ENCODE measurements around the gene FEZ2. TPM values are rescaled to one million over a fixed set of nuclear protein-coding genes. Genes with fewer than 3 reads are reported as not detected.

Gene FEZ2
- total and polyA plus RNA-seq, 9 of the 15 experiments (the other 6 are each of a cell fraction or from before 2014, with no cell fraction given) = 9.9 to 35.5 (median 20.1) TPM

GRCh38 chr2:36528766-36529392 lies 69.1 kb downstream of the FEZ2 start:
- Histone ChIP-seq H3K9me3 (replicated peaks; ENCODE audit: control insufficient read depth, insufficient read depth, low read depth, low read length) (no peaks in the 10 kb centered on the region), H3K36me3 (ENCODE audit: control insufficient read depth, insufficient read depth, low read length) (no peaks in the 10 kb centered on the region), H2AFZ (ENCODE audit: low read depth, low read length) (no peak overlapping the region), H3K79me2 (ENCODE audit: control insufficient read depth, insufficient read depth, low read length) (no peaks in the 10 kb centered on the region), H3K27me3 (ENCODE audit: control insufficient read depth in 2 of 2, insufficient read depth in 2 of 2, low read length in 2 of 2) (peaks cover 0 to 4% of the 10 kb centered on the region in 2 experiments; a peak in 1 of 5 replicates), H3K9me1 (ENCODE audit: control insufficient read depth, insufficient read depth, low read length) (no peaks in the 10 kb centered on the region), H3K27ac (ENCODE audit: extremely low read depth, low read depth, low read length) (no peak overlapping the region), H3K4me3 (no peak overlapping the region), H3K4me2 (ENCODE audit: insufficient read depth, low read length) (no peak overlapping the region), H3K9ac (ENCODE audit: insufficient read depth in 1 of 2, low read depth in 2 of 2, low read length in 2 of 2) (no peak overlapping the region), H3K4me1 (replicated peaks in 1 of 2; ENCODE audit: control insufficient read depth in 2 of 2, insufficient read depth in 2 of 2, low read length in 2 of 2) (peaks cover 0 to 7% of the 10 kb centered on the region in 2 experiments; a peak in 1 of 5 replicates), H4K20me1 (replicated peaks; ENCODE audit: control insufficient read depth, insufficient read depth, low read length) (no peaks in the 10 kb centered on the region)
- no peak for TF ChIP-seq MAX (CRISPR knock-in tag; IDR thresholded peaks at IDR 0.05)
- no peak for TF ChIP-seq ZNF57 (CRISPR knock-in tag; IDR thresholded peaks at IDR 0.05)
- no peak for TF ChIP-seq ZNF740 (CRISPR knock-in tag; IDR thresholded peaks at IDR 0.05)
- no peak for TF ChIP-seq ZNF740 (tag; IDR thresholded peaks at IDR 0.05)
- TF ChIP-seq MYBL2 (IDR thresholded peaks at IDR 0.05; ENCODE audit: low read depth) = no peak
- no peak for TF ChIP-seq MYBL2 (CRISPR knock-in tag; IDR thresholded peaks at IDR 0.05; ENCODE audit: borderline replicate concordance)
- no peak for TF ChIP-seq FOXJ3 (CRISPR knock-in tag; IDR thresholded peaks at IDR 0.05)
- no peak for TF ChIP-seq POLR3G (IDR thresholded peaks at IDR 0.05; ENCODE audit: extremely low read depth, insufficient read length, insufficient replicate concordance)
- TF ChIP-seq PHB (CRISPR knock-in tag; IDR thresholded peaks at IDR 0.05) = no peak
- TF ChIP-seq ZNF23 (CRISPR knock-in tag; IDR thresholded peaks at IDR 0.05) = no peak
- no peak for TF ChIP-seq ARID3A (IDR thresholded peaks at IDR 0.05; ENCODE audit: borderline replicate concordance, low read depth, low read length)
- no peak for TF ChIP-seq UBTF (IDR thresholded peaks at IDR 0.05; ENCODE audit: borderline replicate concordance in 1 of 2, low read depth in 2 of 2, low read length in 2 of 2)
- POLR2A ChIA-PET = interaction anchor here (1.2 kb wide), 1 partner anchor 17 kb away, joined by 3 read pairs; no protein-coding TSS in a partner anchor
- CTCF ChIA-PET (ENCODE audit: low intra/inter-chr PET ratio) = no interaction called here
- no TSS peak for BruUV-seq (replicated peaks)
- intact Hi-C loops (cut with micrococcal nuclease) = no loop called here
- ATAC-seq = no peak
- no peak for FAIRE-seq
- WGBS (ENCODE audit: insufficient coverage, low coverage, missing lambda C conversion rate) = 12% methylated on average over 7 of the region's 7 CpGs
- in situ Hi-C loops (cut with MboI) = no loop called here
- no peak for DNase-seq (ENCODE audit: extremely low read depth in 1 of 4, low spot score in 3 of 4)

Measured in K562 (cell line).